H54 (cell line): ENCODE measurements around the gene DLGAP1.
A peak's percentile ranks its signal among the peaks of the same experiment; 100 is the strongest.
"Not testable (repeated sequence)": the region's sequence is repeated elsewhere in the genome, so short reads cannot be mapped to it uniquely, and the experiment has no call there.

Experiments
- DNase-seq: peaks from one replicate; pipeline ENCODE4 v3.0.0; 2011; ENCODE audit warnings: low spot score, mixed read lengths; ENCODE audit not compliant: insufficient read length
- FAIRE-seq: peaks from 3 replicates; lab custom pipeline; 2011; peaks lifted over from hg19 to GRCh38; lab: Jason Lieb, UNC
- POLR2A ChIP-seq: IDR thresholded peaks from 2 replicates; pipeline ENCODE4 v1.6.1; 2011; ENCODE audit warnings: low read depth, mild to moderate bottlenecking, low read length

DLGAP1 gene

GRCh38 chr18:3623769-3624545 is 831.1 kb downstream of the DLGAP1 start:
- peak; percentile 70 for TF ChIP-seq POLR2A

GRCh38 chr18:3620146-3621119 is 834.7 kb downstream of the DLGAP1 start:
- no peak for FAIRE-seq
- no peak for DNase-seq
- TF ChIP-seq POLR2A, result no peak

More at GRCh38 chr18:3623769-3624545, 831.1 kb downstream of the DLGAP1 start:
- DNase-seq (peak; percentile 69), FAIRE-seq (peak; percentile 95)

- FAIRE-seq, result no peak
- DNase-seq, result no peak
- no peak for TF ChIP-seq POLR2A
Measured at GRCh38 chr18:3619746-3620145, 835.4 kb downstream of the DLGAP1 start.

- TF ChIP-seq POLR2A, result no peak
- FAIRE-seq (no peak), DNase-seq (no peak)
Measured at GRCh38 chr18:3619222-3619621, 835.9 kb downstream of the DLGAP1 start.

- TF ChIP-seq POLR2A, result no peak
- DNase-seq (no peak), FAIRE-seq (no peak)
Measured at GRCh38 chr18:3616744-3617143, 838.4 kb downstream of the DLGAP1 start.

GRCh38 chr18:3616142-3616541 is 839.0 kb downstream of the DLGAP1 start:
- no peak for TF ChIP-seq POLR2A
- FAIRE-seq, result no peak
- DNase-seq, result no peak

GRCh38 chr18:3615374-3615985 is 839.6 kb downstream of the DLGAP1 start:
- TF ChIP-seq POLR2A, result no peak
- FAIRE-seq (no peak), DNase-seq (no peak)

- DNase-seq, result no peak
- FAIRE-seq, result no peak
- no peak for TF ChIP-seq POLR2A
Measured at GRCh38 chr18:3612315-3612714, 842.8 kb downstream of the DLGAP1 start.

- FAIRE-seq (no peak), DNase-seq (no peak)
- TF ChIP-seq POLR2A, result no peak
Measured at GRCh38 chr18:3611313-3612090, 843.6 kb downstream of the DLGAP1 start.

GRCh38 chr18:3610813-3611212 is 844.3 kb downstream of the DLGAP1 start:
- FAIRE-seq (no peak), DNase-seq (no peak)
- TF ChIP-seq POLR2A, result no peak

- DNase-seq (no peak), FAIRE-seq (no peak)
- no peak for TF ChIP-seq POLR2A
Measured at GRCh38 chr18:3610188-3610708, 844.9 kb downstream of the DLGAP1 start.

GRCh38 chr18:3608488-3608887 is 846.6 kb downstream of the DLGAP1 start:
- no peak for FAIRE-seq
- no peak for TF ChIP-seq POLR2A
- no peak for DNase-seq

GRCh38 chr18:3608099-3608453 is 847.0 kb downstream of the DLGAP1 start:
- not testable (repeated sequence) for FAIRE-seq, DNase-seq
